Measurements from ENCODE around the gene GJB5.
A peak's percentile ranks its signal among the peaks of the same experiment; 100 is the strongest.

Gene GJB5

DNA sequence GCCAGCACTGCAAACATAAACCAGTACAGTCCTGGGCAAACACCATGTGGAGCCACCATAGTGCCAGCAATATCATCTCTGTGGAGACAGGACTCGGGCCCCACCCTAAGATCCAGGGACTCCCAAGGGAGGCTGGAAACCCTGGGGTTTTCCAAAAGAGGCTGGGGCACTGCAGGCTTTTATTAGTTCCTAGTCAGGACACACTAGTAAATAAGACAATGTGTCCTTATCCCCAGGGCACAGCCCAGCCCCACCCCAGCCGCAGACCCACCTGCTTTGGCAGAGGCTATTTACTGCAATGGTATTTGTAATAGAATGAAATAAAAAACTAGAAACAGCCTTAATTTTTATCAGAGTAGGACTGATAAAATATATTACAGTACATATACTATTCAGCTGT is 25.7 kb downstream of the GJB5 start:
- Histone ChIP-seq H3K36me3 (ENCODE audit: control insufficient read depth in 4 of 4, insufficient read depth in 4 of 4, low read length in 3 of 4) (no peaks in the 10 kb centered on the region), H3K4me3 (ENCODE audit: control insufficient read depth in 1 of 7, extremely low read depth in 1 of 7, insufficient read depth in 4 of 7, low read depth in 2 of 7, low read length in 6 of 7) (no peak overlapping the region), H3K27ac (ENCODE audit: insufficient read depth in 1 of 2, low read depth in 1 of 2, low read length in 2 of 2, poor library complexity in 1 of 2, severe bottlenecking in 2 of 2) (no peak overlapping the region), H3K4me1 (ENCODE audit: control extremely low read depth in 1 of 4, control insufficient read depth in 4 of 4, insufficient read depth in 4 of 4, low read length in 3 of 4) (peaks cover 0 to 27% (median 11%) of the 10 kb centered on the region in 4 experiments), H3K27me3 (replicated peaks in 2 of 5; ENCODE audit: control insufficient read depth in 4 of 5, insufficient read depth in 5 of 5, low read length in 4 of 5) (peaks cover 0 to 44% (median 18%) of the 10 kb centered on the region in 5 experiments), H3K9me3 (ENCODE audit: control extremely low read depth in 1 of 5, control insufficient read depth in 4 of 5, insufficient read depth in 2 of 5, low read depth in 1 of 5, low read length in 4 of 5) (no peaks in the 10 kb centered on the region)
- DNase-seq = no peak
- POLR2A ChIA-PET = no interaction called here
- CTCF ChIA-PET = no interaction called here
- WGBS (ENCODE audit: insufficient coverage) = 90% methylated on average over 1 of the region's 2 CpGs

DNA sequence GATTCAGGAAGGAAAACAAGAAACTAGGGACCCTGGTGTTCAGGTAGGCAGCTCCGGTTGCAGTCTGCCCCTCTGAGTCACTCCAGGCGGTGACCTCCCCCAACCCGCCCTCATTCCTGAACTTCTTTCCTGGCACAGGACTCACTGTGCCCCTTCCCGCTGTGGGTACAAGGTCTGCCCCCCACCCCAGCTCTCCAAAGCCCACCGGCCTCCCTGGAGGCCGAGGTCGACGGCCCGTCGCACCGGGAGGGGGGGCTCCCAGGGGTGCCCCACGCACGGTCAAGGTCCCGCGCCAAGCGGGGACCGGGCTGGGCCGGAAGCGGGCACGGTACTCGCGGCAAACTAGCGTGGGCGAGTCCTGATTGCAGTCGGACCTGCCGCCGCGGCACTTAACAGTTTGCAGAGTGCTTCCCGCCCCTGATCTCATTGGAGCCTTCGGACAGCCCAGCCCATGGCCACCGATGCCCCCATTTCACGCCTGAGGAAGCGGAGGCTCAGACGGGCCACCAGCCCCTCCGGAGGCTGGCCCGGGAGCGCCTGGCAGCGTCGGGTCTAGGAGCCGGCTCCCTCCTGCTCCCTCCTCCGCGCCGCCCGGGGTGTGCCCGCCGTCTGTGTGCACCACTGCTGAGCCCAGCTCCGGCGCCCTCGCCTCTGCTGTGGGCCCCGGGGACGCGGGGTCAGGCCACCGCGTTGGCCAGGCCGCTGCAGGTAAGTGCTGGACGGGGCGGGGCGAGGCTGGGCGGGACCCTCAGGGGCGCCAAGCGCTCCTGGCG is 26.4 kb downstream of the GJB5 start, which contains the start of gene GJB3:
GJB3 (plus strand) TSS at position 144 of the 773 bp plus-strand sequence. CDS start 3,549 bp downstream, outside the sequence.
- ChIA-PET CTCF (no interaction called here), POLR2A (no interaction called here)

GRCh38 chr1:34781844-34782391 is 27.1 kb downstream of the GJB5 start:
- H3K9me3 ChIP-seq (ENCODE audit: control extremely low read depth in 1 of 5, control insufficient read depth in 4 of 5, insufficient read depth in 2 of 5, low read depth in 1 of 5, low read length in 4 of 5) = no peaks in the 10 kb centered on the region
- H3K4me3 ChIP-seq (ENCODE audit: control insufficient read depth in 1 of 7, extremely low read depth in 1 of 7, insufficient read depth in 4 of 7, low read depth in 2 of 7, low read length in 6 of 7) = peak overlapping the region in 3 of 7 experiments; percentile 6 to 46 (median 39)
- DNase-seq = no peak
- WGBS (ENCODE audit: insufficient coverage) = 44% methylated on average over 5 of the region's 18 CpGs
- CTCF ChIA-PET = interaction anchor here (1.0 kb wide), 1 partner anchor 71 kb away, joined by 4 read pairs; no protein-coding TSS in a partner anchor
- H3K27me3 ChIP-seq (replicated peaks in 2 of 5; ENCODE audit: control insufficient read depth in 4 of 5, insufficient read depth in 5 of 5, low read length in 4 of 5) = peaks cover 0 to 44% (median 15%) of the 10 kb centered on the region in 5 experiments
- peaks cover 0 to 18% (median 9%) of the 10 kb centered on the region in 4 experiments for H3K4me1 ChIP-seq (ENCODE audit: control extremely low read depth in 1 of 4, control insufficient read depth in 4 of 4, insufficient read depth in 4 of 4, low read length in 3 of 4)
- no peak overlapping the region for H3K27ac ChIP-seq (ENCODE audit: insufficient read depth in 1 of 2, low read depth in 1 of 2, low read length in 2 of 2, poor library complexity in 1 of 2, severe bottlenecking in 2 of 2)
- H3K36me3 ChIP-seq (ENCODE audit: control insufficient read depth in 4 of 4, insufficient read depth in 4 of 4, low read length in 3 of 4) = no peaks in the 10 kb centered on the region
- POLR2A ChIA-PET = no interaction called here

More for the DNA sequence above, 26.4 kb downstream of the GJB5 start, which contains the start of gene GJB3:
- H3K4me3 ChIP-seq (ENCODE audit: control insufficient read depth in 1 of 7, extremely low read depth in 1 of 7, insufficient read depth in 4 of 7, low read depth in 2 of 7, low read length in 6 of 7) = peak within 1 kb of the TSS in 4 of 7 experiments; percentile 26 to 59 (median 42)
- H3K4me1 ChIP-seq (ENCODE audit: control extremely low read depth in 1 of 4, control insufficient read depth in 4 of 4, insufficient read depth in 4 of 4, low read length in 3 of 4) = peaks cover 0 to 25% (median 11%) of the 10 kb centered on the region in 4 experiments
- WGBS (ENCODE audit: insufficient coverage) = 5% methylated on average over 55 of the region's 62 CpGs
- H3K27ac ChIP-seq (ENCODE audit: insufficient read depth in 1 of 2, low read depth in 1 of 2, low read length in 2 of 2, poor library complexity in 1 of 2, severe bottlenecking in 2 of 2) = no peak within 1 kb of the TSS
- H3K36me3 ChIP-seq (ENCODE audit: control insufficient read depth in 4 of 4, insufficient read depth in 4 of 4, low read length in 3 of 4) = no peaks in the 10 kb centered on the region
- peaks cover 0 to 44% (median 18%) of the 10 kb centered on the region in 5 experiments for H3K27me3 ChIP-seq (replicated peaks in 2 of 5; ENCODE audit: control insufficient read depth in 4 of 5, insufficient read depth in 5 of 5, low read length in 4 of 5)
- H3K9me3 ChIP-seq (ENCODE audit: control extremely low read depth in 1 of 5, control insufficient read depth in 4 of 5, insufficient read depth in 2 of 5, low read depth in 1 of 5, low read length in 4 of 5) = no peaks in the 10 kb centered on the region
- peak in 1 of 3 donors; percentile 34 for DNase-seq

- WGBS (ENCODE audit: insufficient coverage) = 94% methylated on average over 28 of the region's 28 CpGs
- Histone ChIP-seq H3K9me3 (ENCODE audit: control extremely low read depth in 1 of 5, control insufficient read depth in 4 of 5, insufficient read depth in 2 of 5, low read depth in 1 of 5, low read length in 4 of 5) (no peaks in the 10 kb centered on the region), H3K27ac (ENCODE audit: insufficient read depth in 1 of 2, low read depth in 1 of 2, low read length in 2 of 2, poor library complexity in 1 of 2, severe bottlenecking in 2 of 2) (no peak overlapping the region), H3K4me1 (ENCODE audit: control extremely low read depth in 1 of 4, control insufficient read depth in 4 of 4, insufficient read depth in 4 of 4, low read length in 3 of 4) (peaks cover 0 to 12% (median 6%) of the 10 kb centered on the region in 4 experiments), H3K4me3 (ENCODE audit: control insufficient read depth in 1 of 7, extremely low read depth in 1 of 7, insufficient read depth in 4 of 7, low read depth in 2 of 7, low read length in 6 of 7) (no peak overlapping the region), H3K27me3 (replicated peaks in 2 of 5; ENCODE audit: control insufficient read depth in 4 of 5, insufficient read depth in 5 of 5, low read length in 4 of 5) (peaks cover 0 to 43% (median 15%) of the 10 kb centered on the region in 5 experiments), H3K36me3 (ENCODE audit: control insufficient read depth in 4 of 4, insufficient read depth in 4 of 4, low read length in 3 of 4) (no peaks in the 10 kb centered on the region)
- no peak for DNase-seq
- ChIA-PET CTCF (interaction anchor here (0.8 to 1.3 kb wide), 3 partner anchors 60 to 82 kb away, joined by 3 to 4 read pairs (median 3); no protein-coding TSS in a partner anchor), POLR2A (no interaction called here)
Observed at GRCh38 chr1:34784751-34785221, 29.9 kb downstream of the GJB5 start.

DNA sequence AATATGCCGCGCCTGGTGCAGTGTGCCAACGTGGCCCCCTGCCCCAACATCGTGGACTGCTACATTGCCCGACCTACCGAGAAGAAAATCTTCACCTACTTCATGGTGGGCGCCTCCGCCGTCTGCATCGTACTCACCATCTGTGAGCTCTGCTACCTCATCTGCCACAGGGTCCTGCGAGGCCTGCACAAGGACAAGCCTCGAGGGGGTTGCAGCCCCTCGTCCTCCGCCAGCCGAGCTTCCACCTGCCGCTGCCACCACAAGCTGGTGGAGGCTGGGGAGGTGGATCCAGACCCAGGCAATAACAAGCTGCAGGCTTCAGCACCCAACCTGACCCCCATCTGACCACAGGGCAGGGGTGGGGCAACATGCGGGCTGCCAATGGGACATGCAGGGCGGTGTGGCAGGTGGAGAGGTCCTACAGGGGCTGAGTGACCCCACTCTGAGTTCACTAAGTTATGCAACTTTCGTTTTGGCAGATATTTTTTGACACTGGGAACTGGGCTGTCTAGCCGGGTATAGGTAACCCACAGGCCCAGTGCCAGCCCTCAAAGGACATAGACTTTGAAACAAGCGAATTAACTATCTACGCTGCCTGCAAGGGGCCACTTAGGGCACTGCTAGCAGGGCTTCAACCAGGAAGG is 30.5 kb downstream of the GJB5 start:
- CTCF ChIA-PET = interaction anchor here (0.9 to 1.3 kb wide), 2 partner anchors 69 to 82 kb away, joined by 3 to 4 read pairs; no protein-coding TSS in a partner anchor

DNA sequence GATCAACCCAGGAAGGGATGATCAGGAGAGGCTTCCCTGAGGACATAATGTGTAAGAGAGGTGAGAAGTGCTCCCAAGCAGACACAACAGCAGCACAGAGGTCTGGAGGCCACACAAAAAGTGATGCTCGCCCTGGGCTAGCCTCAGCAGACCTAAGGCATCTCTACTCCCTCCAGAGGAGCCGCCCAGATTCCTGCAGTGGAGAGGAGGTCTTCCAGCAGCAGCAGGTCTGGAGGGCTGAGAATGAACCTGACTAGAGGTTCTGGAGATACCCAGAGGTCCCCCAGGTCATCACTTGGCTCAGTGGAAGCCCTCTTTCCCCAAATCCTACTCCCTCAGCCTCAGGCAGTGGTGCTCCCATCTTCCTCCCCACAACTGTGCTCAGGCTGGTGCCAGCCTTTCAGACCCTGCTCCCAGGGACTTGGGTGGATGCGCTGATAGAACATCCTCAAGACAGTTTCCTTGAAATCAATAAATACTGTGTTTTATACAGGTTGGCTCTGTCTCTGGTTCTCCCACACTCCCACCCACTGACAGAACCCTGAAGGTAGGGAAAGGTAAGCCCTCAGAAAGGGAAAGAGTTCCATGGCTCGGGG is 31.1 kb downstream of the GJB5 start:
- Histone ChIP-seq H3K9me3 (ENCODE audit: control extremely low read depth in 1 of 5, control insufficient read depth in 4 of 5, insufficient read depth in 2 of 5, low read depth in 1 of 5, low read length in 4 of 5) (no peaks in the 10 kb centered on the region), H3K36me3 (ENCODE audit: control insufficient read depth in 4 of 4, insufficient read depth in 4 of 4, low read length in 3 of 4) (no peaks in the 10 kb centered on the region), H3K27me3 (replicated peaks in 2 of 5; ENCODE audit: control insufficient read depth in 4 of 5, insufficient read depth in 5 of 5, low read length in 4 of 5) (peaks cover 0 to 31% (median 10%) of the 10 kb centered on the region in 5 experiments), H3K4me3 (ENCODE audit: control insufficient read depth in 1 of 7, extremely low read depth in 1 of 7, insufficient read depth in 4 of 7, low read depth in 2 of 7, low read length in 6 of 7) (no peak overlapping the region), H3K4me1 (ENCODE audit: control extremely low read depth in 1 of 4, control insufficient read depth in 4 of 4, insufficient read depth in 4 of 4, low read length in 3 of 4) (peaks cover 0 to 12% (median 5%) of the 10 kb centered on the region in 4 experiments), H3K27ac (ENCODE audit: insufficient read depth in 1 of 2, low read depth in 1 of 2, low read length in 2 of 2, poor library complexity in 1 of 2, severe bottlenecking in 2 of 2) (no peak overlapping the region)
- WGBS (ENCODE audit: insufficient coverage) = 67% methylated on average over 3 of the region's 4 CpGs
- ChIA-PET CTCF (interaction anchor here (0.6 to 4.7 kb wide), 11 partner anchors 10 to 625 kb away, joined by 3 to 29 read pairs (median 3); partner anchors contain the start of gene SMIM12), POLR2A (no interaction called here)
- DNase-seq = no peak

More for the DNA sequence above, 30.5 kb downstream of the GJB5 start:
- Histone ChIP-seq H3K36me3 (ENCODE audit: control insufficient read depth in 4 of 4, insufficient read depth in 4 of 4, low read length in 3 of 4) (no peaks in the 10 kb centered on the region), H3K9me3 (ENCODE audit: control extremely low read depth in 1 of 5, control insufficient read depth in 4 of 5, insufficient read depth in 2 of 5, low read depth in 1 of 5, low read length in 4 of 5) (no peaks in the 10 kb centered on the region), H3K27me3 (replicated peaks in 2 of 5; ENCODE audit: control insufficient read depth in 4 of 5, insufficient read depth in 5 of 5, low read length in 4 of 5) (peaks cover 0 to 38% (median 14%) of the 10 kb centered on the region in 5 experiments), H3K27ac (ENCODE audit: insufficient read depth in 1 of 2, low read depth in 1 of 2, low read length in 2 of 2, poor library complexity in 1 of 2, severe bottlenecking in 2 of 2) (no peak overlapping the region), H3K4me1 (ENCODE audit: control extremely low read depth in 1 of 4, control insufficient read depth in 4 of 4, insufficient read depth in 4 of 4, low read length in 3 of 4) (peaks cover 0 to 12% (median 6%) of the 10 kb centered on the region in 4 experiments), H3K4me3 (ENCODE audit: control insufficient read depth in 1 of 7, extremely low read depth in 1 of 7, insufficient read depth in 4 of 7, low read depth in 2 of 7, low read length in 6 of 7) (no peak overlapping the region)
- 93% methylated on average over 22 of the region's 22 CpGs for WGBS (ENCODE audit: insufficient coverage)
- POLR2A ChIA-PET = no interaction called here
- DNase-seq = no peak
